ENCODE results near the gene SARS1. TPM values are rescaled to one million over a fixed set of nuclear protein-coding genes. Genes with fewer than 3 reads are reported as not detected.
"Not testable (repeated sequence)": the region's sequence is repeated elsewhere in the genome, so short reads cannot be mapped to it uniquely, and the experiment has no call there.

Gene SARS1
- total RNA-seq, 4 donors from 2014 or later: 164 to 264 (median 200) TPM

GRCh38 chr1:109283748-109284600, 70.3 kb downstream of the SARS1 start:
- intact Hi-C loops (cut with DNase I): loop anchor here (5.0 kb wide), 1 partner anchor 113 kb away; the partner anchor contains the start of gene SORT1

DNA sequence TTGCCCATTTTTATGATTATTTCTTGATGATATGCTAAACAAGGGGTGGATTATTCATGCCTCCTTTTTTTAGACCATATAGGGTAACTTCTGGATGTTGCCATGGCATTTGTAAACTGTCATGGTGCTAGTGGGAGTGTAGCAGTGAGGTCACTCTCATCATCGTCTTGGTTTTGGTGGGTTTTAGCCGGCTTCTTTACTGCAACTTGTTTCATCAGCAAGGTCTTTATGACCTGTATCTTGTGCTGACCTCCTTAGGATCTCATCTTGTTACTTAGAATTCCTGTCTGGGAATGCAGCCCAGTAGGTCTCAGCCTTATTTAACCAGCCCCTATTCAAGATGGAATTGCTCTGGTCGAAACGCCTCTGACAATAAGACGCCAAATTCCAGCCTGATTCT, 73.0 kb downstream of the SARS1 start:
- peaks cover 21 to 22% of the 10 kb centered on the region in 2 donors for H3K4me1 ChIP-seq
- 91 to 94% methylated on average over 5 of the region's 5 CpGs for WGBS, 2 donors

More at GRCh38 chr1:109283748-109284600, 70.3 kb downstream of the SARS1 start:
- no peak for DNase-seq
- Histone ChIP-seq H3K36me3 (no peaks in the 10 kb centered on the region), H3K4me1 (peaks cover 8 to 14% of the 10 kb centered on the region in 2 donors), H3K27ac (peak overlapping the region; percentile 56 to 90 (median 67)), H3K4me3 (replicated peaks in 1 of 3) (peak overlapping the region; percentile 15 to 60 (median 19)), H3K9me3 (no peaks in the 10 kb centered on the region), H3K27me3 (no peaks in the 10 kb centered on the region)
- 47 to 52% methylated on average over 17 of the region's 17 CpGs for WGBS, 2 donors
- TF ChIP-seq CTCF (IDR thresholded peaks at IDR 0.05) (no peak), POLR2A (IDR thresholded peaks at IDR 0.05) (no peak)

More for the DNA sequence above, 73.0 kb downstream of the SARS1 start:
- intact Hi-C loops (cut with DNase I); H3K36me3 ChIP-seq; H3K27me3 ChIP-seq; H3K27ac ChIP-seq; H3K9me3 ChIP-seq; H3K4me3 ChIP-seq (replicated peaks in 1 of 3); DNase-seq: not testable (repeated sequence)

Other genes with a start within 250 kb of the SARS1 start
- gene WDR47, start 171.8 kb upstream of the SARS1 start, total RNA-seq: 10 to 100 TPM in 3 of 4 donors, 1 to 10 TPM in 1; 9.4 to 23.2 (median 12.9) TPM
- gene TAF13, start 137.9 kb upstream of the SARS1 start, total RNA-seq: 10 to 100 TPM; 25.6 to 47.1 (median 43.9) TPM
- 10 to 100 TPM; 36.5 to 46.5 (median 39.2) TPM for gene TMEM167B, start 123.2 kb upstream of the SARS1 start, total RNA-seq
- 10 to 100 TPM in 2 of 4 donors, 1 to 10 TPM in 2; 4.7 to 24.0 (median 12.3) TPM for gene ELAPOR1, start 99.8 kb upstream of the SARS1 start, total RNA-seq
- 10 to 100 TPM; 23.5 to 54.9 (median 47.6) TPM for gene CELSR2, start 35.6 kb downstream of the SARS1 start, total RNA-seq
- 1 to 10 TPM; 1.0 to 4.0 (median 2.2) TPM for gene PSRC1, start 69.2 kb downstream of the SARS1 start, total RNA-seq
- gene MYBPHL, start 93.1 kb downstream of the SARS1 start, total RNA-seq: not detected
- gene SORT1, start 184.0 kb downstream of the SARS1 start, total RNA-seq: 100 to 1,000 TPM in 3 of 4 donors, 10 to 100 TPM in 1; 65.7 to 152 (median 137) TPM
- 10 to 100 TPM; 25.1 to 35.7 (median 28.0) TPM for gene PSMA5, start 212.5 kb downstream of the SARS1 start, total RNA-seq

Data from thyroid gland (tissue), 4 donors.